K562 (cell line): ENCODE measurements around the gene TTC23L.

Experiments
- CTCF ChIP-seq, 3 experiments: IDR thresholded peaks in 2 of 3; conservative IDR thresholded peaks in 1 of 3; 2 replicates each; pipeline ENCODE4 v1.5.1; 2011 to 2012; ENCODE audit warnings: low read length in 3 of 3, mild to moderate bottlenecking in 3 of 3, control low read depth in 2 of 3, improper control_type of control experiment in 1 of 3, inconsistent platforms in 1 of 3, low read depth in 1 of 3, mixed read lengths in 1 of 3, moderate library complexity in 1 of 3; ENCODE audit not compliant: insufficient read depth in 2 of 3
- FOXK2 ChIP-seq, 2 experiments: fragments of 450-650 bp; IDR thresholded peaks in 1 of 2; conservative IDR thresholded peaks in 1 of 2; 2 replicates each; pipeline ENCODE4 v1.6.1; 2016; ENCODE audit warnings: low read depth in 2 of 2, mild to moderate bottlenecking in 1 of 2
- HMG20A ChIP-seq: fragments of 450-650 bp; formaldehyde crosslinking; conservative IDR thresholded peaks from 2 replicates; pipeline ENCODE4 v1.4.0; 2020; ENCODE audit warnings: mild to moderate bottlenecking, mixed read lengths
- MAFK ChIP-seq: IDR thresholded peaks from 2 replicates; pipeline ENCODE4 v1.6.1; 2011; ENCODE audit warnings: low read length, improper control_type of control experiment
- MAZ ChIP-seq, 2 experiments: fragments of 450-650 bp in 1 of 2; sonication (generic) in 1 of 2; formaldehyde crosslinking; IDR thresholded peaks in 1 of 2; conservative IDR thresholded peaks in 1 of 2; 2 replicates each; pipeline versions ENCODE4 v1.4.0 to v1.5.0; 2020; ENCODE audit warnings: mild to moderate bottlenecking in 1 of 2, missing genetic modification reagents in 1 of 2
- RFX1 ChIP-seq: fragments of 450-650 bp; IDR thresholded peaks from 2 replicates; pipeline ENCODE4 v1.6.1; 2016; ENCODE audit warnings: mild to moderate bottlenecking, moderate library complexity
- SRF ChIP-seq, 2 experiments: fragments of 250-450, 450-650 bp in 1 of 2; sonication (Bioruptor Pico) in 1 of 2; sonication (generic) in 1 of 2; formaldehyde crosslinking; IDR thresholded peaks; 2 replicates each; pipeline versions ENCODE4 v1.5.0 to v1.5.1; 2020 to 2022; ENCODE audit warnings: mild to moderate bottlenecking in 1 of 2, missing genetic modification reagents in 1 of 2
- ZBED1 ChIP-seq: IDR thresholded peaks from 2 replicates; pipeline ENCODE4 v1.6.1; 2014
- ZNF124 ChIP-seq: sonication (generic); formaldehyde crosslinking; IDR thresholded peaks from 2 replicates; pipeline ENCODE4 v1.8.1; 2022; ENCODE audit warnings: missing genetic modification reagents
- ZNF175 ChIP-seq: fragments of 200-800 bp; sonication (Bioruptor generic); IDR thresholded peaks from 2 replicates; pipeline ENCODE4 v1.6.1; 2016; ENCODE audit warnings: low read depth, mild to moderate bottlenecking, missing genetic modification characterization, missing compliant biosample characterization

- TF ChIP-seq SRF (CRISPR knock-in tag; IDR thresholded peaks at IDR 0.05) (no peak), CTCF (IDR thresholded peaks at IDR 0.05 in 2 of 3, conservative IDR thresholded peaks at IDR 0.05 in 1 of 3; ENCODE audit: insufficient read depth in 2 of 3, low read depth in 1 of 3, low read length in 3 of 3) (no peak), ZNF124 (CRISPR knock-in tag) (no peak), MAZ (CRISPR knock-in tag; conservative IDR thresholded peaks at IDR 0.05 in 1 of 2, IDR thresholded peaks at IDR 0.05 in 1 of 2) (no peak), FOXK2 (conservative IDR thresholded peaks at IDR 0.05 in 1 of 2, IDR thresholded peaks at IDR 0.05 in 1 of 2; ENCODE audit: low read depth in 2 of 2) (no peak), HMG20A (CRISPR knock-in tag) (no peak), ZNF175 (CRISPR knock-in tag) (no peak), ZBED1 (no peak), RFX1 (no peak), MAFK (no peak)
Observed at GRCh38 chr5:34844999-34845398, 6.0 kb downstream of the TTC23L start.
